NCI-H526 (cell line): ENCODE data around the gene ARHGAP26.

Experiments used
- DNase-seq, 2 experiments: peaks; one replicate each; lab custom pipeline; 2025; lab: John Stamatoyannopoulos, UW

ARHGAP26 gene

GRCh38 chr5:142828797-142829535 is 58.8 kb downstream of the ARHGAP26 start:
- DNase-seq: no peak

- DNase-seq: no peak
These were observed 59.6 kb downstream of the ARHGAP26 start for GRCh38 chr5:142829801-142830220.

GRCh38 chr5:142830241-142831008 is 60.2 kb downstream of the ARHGAP26 start:
- no peak for DNase-seq

DNA sequence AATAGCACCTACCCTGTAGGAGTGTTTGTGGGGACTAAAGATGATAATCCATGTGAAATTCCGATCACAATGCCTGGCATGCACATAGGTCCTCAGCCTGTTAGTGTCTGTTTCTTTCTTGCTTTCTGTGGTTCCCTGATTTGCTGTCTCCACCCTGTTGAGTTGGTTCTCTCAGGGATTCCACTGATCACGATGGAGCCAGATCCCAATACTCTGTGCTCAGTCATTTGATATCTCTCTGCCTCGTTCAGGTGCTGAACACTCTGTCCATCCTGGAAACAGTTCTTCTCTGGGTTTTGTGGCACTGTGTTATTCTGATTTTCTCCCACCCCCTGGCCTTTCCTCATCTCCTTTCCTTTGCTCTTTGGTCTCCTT is 60.8 kb downstream of the ARHGAP26 start:
- no peak for DNase-seq

GRCh38 chr5:142832263-142832662 is 62.1 kb downstream of the ARHGAP26 start:
- no peak for DNase-seq

GRCh38 chr5:142833517-142834449 is 63.6 kb downstream of the ARHGAP26 start:
- no peak for DNase-seq

GRCh38 chr5:142834504-142834903 is 64.3 kb downstream of the ARHGAP26 start:
- DNase-seq: no peak

DNA sequence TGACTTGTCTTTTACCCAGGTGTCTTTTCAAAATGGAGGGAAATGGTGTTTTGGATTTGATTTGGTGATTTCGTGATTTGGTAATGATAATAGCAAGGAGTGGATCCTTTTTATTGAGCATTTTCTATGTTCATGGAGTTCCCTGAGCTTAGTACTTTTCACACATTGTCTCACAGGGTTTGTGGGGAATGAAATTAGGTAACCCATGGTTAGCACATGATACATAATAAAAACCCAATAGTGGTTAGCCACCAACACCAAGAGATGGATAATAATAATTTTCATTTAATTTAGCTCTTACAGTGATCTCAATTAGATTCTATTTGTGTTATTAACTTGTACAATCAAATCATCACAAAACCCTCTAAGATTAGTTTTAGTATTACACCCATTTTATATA is 65.4 kb downstream of the ARHGAP26 start:
- no peak for DNase-seq

DNA sequence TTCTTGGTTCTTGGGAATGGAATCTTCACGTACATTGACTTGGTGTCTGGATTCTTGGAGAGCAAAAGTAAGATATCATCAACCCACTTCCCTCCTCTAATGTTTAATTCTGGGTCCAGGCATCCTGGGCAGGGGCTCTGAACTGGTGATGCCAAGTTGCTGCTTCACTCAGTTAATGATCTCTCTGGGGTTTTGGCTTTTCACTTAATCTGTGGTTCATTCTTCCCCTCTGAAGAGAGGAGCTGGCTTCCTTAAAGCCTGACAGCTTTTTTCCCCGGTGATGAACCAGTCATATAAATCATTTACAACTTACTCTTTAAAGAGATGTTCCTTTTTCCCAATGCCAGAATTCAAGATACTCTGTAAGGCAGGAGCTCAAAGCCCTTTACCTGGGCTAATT is 65.9 kb downstream of the ARHGAP26 start:
- no peak for DNase-seq

DNA sequence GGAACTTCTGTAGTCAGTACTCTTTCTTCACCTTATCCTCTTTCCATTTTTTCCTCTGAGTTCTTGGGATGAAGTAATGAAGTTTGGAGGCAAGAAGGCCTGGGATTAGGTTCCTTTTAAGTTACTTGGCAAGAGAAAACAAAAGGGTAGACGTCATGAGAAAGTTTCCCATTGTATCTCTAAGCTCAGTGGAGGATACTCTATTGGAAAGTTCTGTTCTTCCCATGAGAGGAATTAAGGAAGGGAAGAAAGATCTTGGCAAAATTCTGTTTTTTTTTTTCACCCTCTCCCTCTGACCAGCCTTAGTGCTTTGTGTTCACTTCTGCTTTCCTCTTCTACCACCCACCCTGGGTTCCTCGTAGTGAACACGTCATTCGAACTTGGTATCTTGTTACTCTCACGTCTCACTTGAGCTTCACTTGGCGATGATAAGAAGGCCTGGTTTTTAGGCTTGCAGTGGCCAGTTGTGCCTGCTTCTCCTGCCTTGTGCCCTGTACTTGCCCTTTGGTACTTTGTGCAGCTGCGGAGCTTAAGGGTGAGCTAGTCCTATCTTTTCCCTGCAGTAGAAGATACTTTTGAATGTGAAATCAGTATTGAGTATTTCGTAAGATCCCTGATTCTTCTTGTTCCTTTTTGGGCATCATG is 67.0 kb downstream of the ARHGAP26 start:
- DNase-seq: no peak

DNA sequence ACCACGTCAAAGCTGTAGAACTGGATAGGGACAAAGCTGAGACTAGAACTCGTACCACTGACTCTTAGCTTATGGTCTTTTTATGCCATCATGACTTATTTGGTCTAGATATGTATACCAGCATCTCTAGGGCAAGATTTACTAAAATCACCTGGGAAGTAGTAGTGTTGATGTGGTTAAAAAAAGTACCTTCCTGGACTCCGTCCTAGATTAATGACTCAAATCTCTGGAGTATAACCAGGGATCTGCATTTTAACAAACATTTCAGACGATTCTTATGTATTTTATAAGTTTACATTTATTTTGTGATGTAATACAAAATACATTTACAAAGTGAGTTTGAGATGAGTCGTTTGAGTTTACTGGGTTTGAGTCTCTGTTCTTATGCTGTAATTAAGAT is 68.7 kb downstream of the ARHGAP26 start:
- no peak for DNase-seq

DNA sequence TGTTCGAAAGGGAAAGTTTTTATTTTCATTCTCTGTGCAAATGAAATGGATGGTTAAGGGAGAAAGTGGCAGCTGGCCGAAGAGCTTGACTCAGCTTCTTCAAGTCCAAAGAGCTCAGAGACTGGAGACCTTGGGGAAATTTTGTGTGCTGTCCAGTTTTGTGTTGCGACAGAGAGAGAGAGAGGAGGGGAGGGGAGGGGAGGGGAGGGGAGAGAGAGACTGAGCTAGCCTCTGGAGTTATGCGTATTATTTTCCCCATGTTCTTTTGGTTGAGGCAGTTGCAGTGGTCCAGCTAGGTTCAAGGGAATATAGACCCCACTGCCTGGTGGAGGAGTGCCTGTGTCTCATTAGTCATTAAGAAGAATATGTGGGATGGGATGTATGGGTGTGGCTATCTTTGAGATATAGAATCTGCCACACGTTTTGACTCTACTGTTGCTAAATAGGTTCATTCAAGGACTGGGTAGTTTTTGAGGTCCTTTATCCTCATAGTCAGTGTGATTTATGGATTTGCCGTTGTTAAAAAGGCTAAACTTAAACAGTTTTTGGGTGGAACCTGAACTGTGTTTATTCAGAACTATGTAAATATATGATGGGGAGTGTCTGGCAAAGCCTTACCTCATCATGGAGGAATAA is 69.7 kb downstream of the ARHGAP26 start:
- no peak for DNase-seq

DNA sequence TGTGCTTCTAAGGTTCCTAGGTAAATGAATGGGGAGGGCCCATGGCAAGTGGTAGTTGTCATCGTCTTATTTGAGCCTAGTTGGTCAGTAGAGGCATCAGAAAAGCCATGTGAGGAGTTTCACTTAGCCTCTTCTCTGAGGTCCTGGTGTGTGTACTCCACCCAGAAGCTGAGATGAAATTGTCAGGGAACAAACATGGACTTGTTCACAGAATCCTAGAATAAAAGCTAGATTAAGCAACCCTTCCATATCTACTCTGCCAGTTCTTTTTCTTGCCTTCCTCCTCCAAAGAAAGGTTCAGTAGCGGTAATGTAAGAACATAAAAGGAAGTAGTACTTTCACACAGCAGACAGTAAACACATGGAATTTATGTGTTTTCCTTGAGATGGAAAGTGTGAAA is 70.4 kb downstream of the ARHGAP26 start:
- no peak for DNase-seq

- DNase-seq: no peak
These were observed 71.5 kb downstream of the ARHGAP26 start for GRCh38 chr5:142841511-142842265.

DNA sequence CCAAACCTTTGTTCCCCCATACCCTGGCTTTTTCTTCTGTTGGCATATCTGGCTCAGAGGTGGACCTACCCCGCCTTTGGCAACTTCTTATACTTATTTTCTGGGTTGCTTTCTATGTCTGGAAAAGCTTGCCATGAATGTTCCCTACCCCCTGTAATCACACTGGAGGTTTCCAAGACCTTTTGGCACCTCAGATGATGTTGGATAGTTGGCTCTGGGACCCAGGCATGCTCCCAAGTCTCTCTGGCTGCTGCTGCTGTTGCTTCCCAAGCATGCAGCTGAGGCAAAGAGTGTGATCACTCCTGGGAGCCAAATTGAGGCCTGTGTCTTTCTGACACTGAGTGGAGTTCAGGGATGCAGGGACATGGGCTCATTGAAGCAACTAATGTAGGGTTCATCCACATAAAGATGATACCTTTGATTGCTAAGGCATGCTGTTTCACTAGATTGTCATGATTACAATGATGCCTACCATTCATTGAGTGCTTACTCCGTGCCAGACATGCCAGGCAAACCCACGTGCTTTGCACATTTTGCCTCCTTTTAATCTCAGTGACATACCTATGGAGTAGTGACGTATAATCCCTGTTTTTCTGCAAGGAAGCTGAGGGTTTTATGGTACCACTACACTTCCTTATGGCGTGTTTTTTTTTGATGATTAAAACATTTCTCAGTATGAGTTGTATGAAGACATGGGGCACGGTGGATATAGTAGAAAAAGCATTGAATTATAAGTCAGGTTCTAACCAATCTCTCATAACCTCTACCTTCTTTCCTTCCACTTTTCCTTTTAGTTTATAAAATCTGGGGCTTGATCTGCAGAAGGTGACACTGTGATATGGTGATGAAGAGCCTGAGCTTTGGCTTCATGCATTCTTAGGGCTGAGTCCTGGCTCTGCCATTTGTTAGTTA is 73.1 kb downstream of the ARHGAP26 start:
- no peak for DNase-seq

DNA sequence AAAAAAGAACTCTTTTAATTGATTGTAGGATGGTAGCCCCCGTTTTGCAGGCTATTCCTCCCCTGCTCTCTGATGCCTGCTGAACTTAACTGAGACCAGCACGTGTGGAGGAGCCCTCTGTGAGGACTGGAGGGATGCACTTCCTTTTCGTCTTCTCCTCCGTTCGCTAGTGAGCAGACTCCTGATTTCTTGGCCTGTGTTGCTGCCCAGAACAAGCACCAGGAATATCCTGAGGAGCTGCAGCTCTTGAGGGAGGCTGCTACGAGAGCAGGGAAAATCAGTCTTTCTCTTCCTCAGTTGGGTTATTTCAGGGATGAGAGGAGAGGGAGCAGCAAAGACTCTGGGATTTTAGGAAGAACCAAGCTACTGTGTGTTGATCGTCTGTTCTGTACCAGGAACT is 74.7 kb downstream of the ARHGAP26 start:
- no peak for DNase-seq

GRCh38 chr5:142845402-142845921 is 75.3 kb downstream of the ARHGAP26 start:
- DNase-seq: no peak

DNA sequence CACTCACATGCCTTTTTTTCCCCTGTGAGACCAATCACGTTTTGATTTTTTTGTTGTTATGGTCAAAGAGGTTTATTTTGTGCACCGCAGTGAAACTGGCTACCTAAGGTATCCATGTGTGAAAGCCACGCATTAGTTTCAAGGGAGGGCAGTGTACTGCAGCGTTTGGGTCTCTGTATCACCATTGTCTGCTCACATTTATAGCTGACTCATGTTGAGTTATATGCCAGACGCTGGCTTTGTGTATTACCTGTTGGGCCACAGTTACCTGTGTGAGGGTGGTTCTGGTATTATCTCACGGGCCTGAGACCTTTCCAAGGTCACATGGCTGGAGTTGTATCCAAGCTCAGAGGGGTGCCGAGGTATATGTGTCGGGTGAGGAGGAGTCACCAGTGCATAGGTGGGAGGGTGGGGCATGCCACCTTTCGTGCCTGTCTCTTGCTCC is 75.8 kb downstream of the ARHGAP26 start:
- DNase-seq: no peak

DNA sequence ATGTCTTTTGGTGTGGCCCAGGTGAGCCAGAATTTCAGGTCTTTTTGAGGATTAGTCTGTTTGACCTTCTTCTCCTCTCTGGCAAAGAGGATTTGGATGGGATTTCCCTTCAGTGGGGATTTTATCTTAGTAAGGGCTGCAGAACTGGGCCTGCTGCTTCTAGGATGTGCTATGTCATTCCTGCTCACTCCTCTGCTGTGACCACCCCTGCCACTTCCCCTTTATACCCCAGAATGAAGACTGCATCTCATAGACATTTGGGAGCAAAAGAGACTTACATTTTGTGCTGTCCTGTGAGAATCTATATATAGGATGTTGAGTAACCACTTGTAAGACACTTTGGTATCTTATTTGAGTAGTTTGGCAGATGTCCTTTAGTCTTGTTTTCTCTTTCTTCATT is 76.2 kb downstream of the ARHGAP26 start:
- DNase-seq: no peak
